ENCODE measurements around the gene STON1. TPM values are rescaled to one million over a fixed set of nuclear protein-coding genes. Genes with fewer than 3 reads are reported as not detected.
A peak's percentile ranks its signal among the peaks of the same experiment; 100 is the strongest.
"Not testable (repeated sequence)": the region's sequence is repeated elsewhere in the genome, so short reads cannot be mapped to it uniquely, and the experiment has no call there.

Gene STON1
- total and polyA plus RNA-seq, 2 donors, result 1.8 to 2.9 TPM

DNA sequence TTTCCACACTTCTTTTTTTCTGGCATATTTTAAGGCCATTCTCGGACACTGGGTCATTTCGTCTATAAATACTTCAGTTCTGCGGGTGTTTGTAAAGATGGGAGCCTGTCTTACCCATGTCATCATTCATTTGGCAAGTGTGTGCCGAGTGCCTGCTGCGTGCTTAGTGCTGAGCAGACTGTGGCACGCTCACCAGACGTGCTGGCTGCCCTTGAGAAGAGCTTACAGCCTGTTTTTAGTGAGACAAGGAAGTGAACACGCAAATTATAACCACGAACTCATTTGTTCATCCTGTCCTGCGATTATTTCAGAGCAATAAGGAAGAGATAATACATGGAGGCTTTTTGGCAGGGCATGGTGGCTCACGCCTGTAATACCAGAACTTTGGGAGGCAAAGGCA lies 10.4 kb upstream of the STON1 start:
- DNase-seq (ENCODE audit: low read depth in 6 of 9, low spot score in 9 of 9), result no peak
- Histone ChIP-seq H3K4me3 (ENCODE audit: low read length in 2 of 2) (no peak overlapping the region), H3K9me3 (ENCODE audit: control insufficient read depth in 2 of 2, insufficient read depth in 1 of 2, low read length in 1 of 2) (no peaks in the 10 kb centered on the region), H3K36me3 (ENCODE audit: control insufficient read depth in 2 of 2, insufficient read depth in 2 of 2, low read length in 1 of 2) (peaks cover 18 to 49% of the 10 kb centered on the region in 2 donors), H3K27me3 (ENCODE audit: control insufficient read depth in 2 of 2, insufficient read depth in 1 of 2, low read length in 1 of 2) (no peaks in the 10 kb centered on the region), H3K27ac (ENCODE audit: low read depth in 1 of 2, low read length in 1 of 2) (no peak overlapping the region), H3K4me1 (ENCODE audit: control insufficient read depth in 2 of 2, insufficient read depth in 2 of 2, low read length in 2 of 2) (no peaks in the 10 kb centered on the region)
- WGBS, result 83% methylated on average over 11 of the region's 11 CpGs

DNA sequence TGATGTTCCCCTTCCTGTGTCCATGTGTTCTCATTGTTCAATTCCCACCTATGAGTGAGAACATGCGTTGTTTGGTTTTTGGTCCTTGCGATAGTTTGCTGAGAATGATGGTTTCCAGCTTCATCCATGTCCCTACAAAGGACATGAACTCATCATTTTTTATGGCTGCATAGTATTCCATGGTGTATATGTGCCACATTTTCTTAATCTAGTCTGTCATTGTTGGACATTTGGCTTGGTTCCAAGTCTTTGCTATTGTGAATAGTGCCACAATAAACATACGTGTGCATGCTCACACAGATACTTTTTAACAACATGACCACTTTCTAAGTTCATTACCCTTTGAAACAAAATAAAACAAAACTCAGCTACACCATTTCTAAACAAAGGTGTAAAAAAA lies 5.2 kb upstream of the STON1 start:
- not testable (repeated sequence) for H3K4me3 ChIP-seq (ENCODE audit: low read length in 2 of 2); H3K9me3 ChIP-seq (ENCODE audit: control insufficient read depth in 2 of 2, insufficient read depth in 1 of 2, low read length in 1 of 2); H3K27ac ChIP-seq (ENCODE audit: low read depth in 1 of 2, low read length in 1 of 2); H3K27me3 ChIP-seq (ENCODE audit: control insufficient read depth in 2 of 2, insufficient read depth in 1 of 2, low read length in 1 of 2); DNase-seq (ENCODE audit: low read depth in 6 of 9, low spot score in 9 of 9); H3K4me1 ChIP-seq (ENCODE audit: control insufficient read depth in 2 of 2, insufficient read depth in 2 of 2, low read length in 2 of 2); H3K36me3 ChIP-seq (ENCODE audit: control insufficient read depth in 2 of 2, insufficient read depth in 2 of 2, low read length in 1 of 2)
- over 99% methylated on average over 3 of the region's 3 CpGs for WGBS

DNA sequence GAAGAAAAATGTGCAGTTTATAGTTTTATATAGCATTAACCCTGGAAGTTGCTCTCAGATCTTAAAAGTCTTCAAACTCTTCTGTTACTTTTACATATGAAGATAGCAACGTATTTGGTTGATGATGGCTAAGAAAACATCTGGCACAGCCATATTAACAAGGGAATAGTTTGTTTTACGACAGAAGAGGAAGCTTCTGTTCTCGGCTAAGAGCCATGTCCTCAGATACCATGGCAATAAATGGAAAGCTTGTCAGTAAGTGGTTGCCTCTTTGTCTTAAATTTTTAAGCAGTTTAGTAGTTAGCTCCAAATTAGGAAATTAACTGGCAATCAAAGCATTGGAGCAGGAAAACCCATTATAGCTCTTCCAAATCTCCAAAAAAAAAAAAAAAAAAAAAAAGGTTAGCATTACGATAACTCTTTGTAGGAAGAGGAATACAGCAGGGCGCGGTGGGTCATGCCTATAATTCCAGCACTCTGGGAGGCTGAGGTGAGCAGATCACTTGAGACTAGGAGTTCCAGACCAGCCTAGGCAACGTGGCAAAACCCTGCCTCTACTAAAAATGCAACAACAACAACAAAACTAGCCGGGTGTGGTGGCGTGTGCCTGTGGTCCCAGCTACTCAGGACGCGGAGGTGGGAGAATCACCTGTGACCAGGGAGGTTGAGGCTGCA lies 4.5 kb upstream of the STON1 start:
- DNase-seq (ENCODE audit: low read depth in 6 of 9, low spot score in 9 of 9), result no peak
- no peak overlapping the region for H3K4me3 ChIP-seq (ENCODE audit: low read length in 2 of 2)
- WGBS, result 95% methylated on average over 11 of the region's 11 CpGs

DNA sequence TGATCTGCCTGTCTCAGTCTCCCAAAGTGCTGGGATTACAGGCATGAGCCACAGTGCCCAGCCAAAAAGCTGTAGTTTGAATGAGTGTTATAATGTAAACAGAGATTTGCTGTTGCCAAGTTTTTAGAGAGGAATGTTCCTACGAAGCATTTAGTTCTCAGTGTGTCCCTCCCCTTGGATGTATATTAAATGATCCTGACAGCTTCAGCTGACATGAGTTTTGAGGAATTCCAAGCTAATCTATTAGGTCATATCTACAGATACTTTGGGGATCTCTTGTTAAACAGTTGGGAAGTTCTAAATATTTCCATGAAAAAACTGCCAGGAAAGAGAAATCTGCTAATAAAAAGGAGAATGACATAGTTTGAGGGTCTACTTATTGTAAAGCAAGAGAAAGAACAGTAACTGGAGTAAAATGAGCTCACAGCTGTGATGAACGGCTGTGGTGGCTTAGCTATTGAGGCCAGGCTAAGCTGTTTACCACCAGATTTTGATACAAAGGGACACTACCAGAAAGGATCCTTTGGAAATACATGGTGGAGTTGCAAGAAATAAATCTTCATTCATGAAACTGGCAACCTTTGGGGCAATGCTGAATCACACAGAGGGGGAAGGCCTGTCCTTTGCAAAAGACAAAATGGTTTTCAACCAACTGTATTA lies 2.6 kb upstream of the STON1 start:
- WGBS, result 93% methylated on average over 2 of the region's 2 CpGs
- H3K4me3 ChIP-seq (ENCODE audit: low read length in 2 of 2), result no peak overlapping the region
- H3K9me3 ChIP-seq (ENCODE audit: control insufficient read depth in 2 of 2, insufficient read depth in 1 of 2, low read length in 1 of 2), result no peaks in the 10 kb centered on the region
- no peak for DNase-seq (ENCODE audit: low read depth in 6 of 9, low spot score in 9 of 9)
- H3K4me1 ChIP-seq (ENCODE audit: control insufficient read depth in 2 of 2, insufficient read depth in 2 of 2, low read length in 2 of 2), result peaks cover 0 to 16% of the 10 kb centered on the region in 2 donors
- no peaks in the 10 kb centered on the region for H3K36me3 ChIP-seq (ENCODE audit: control insufficient read depth in 2 of 2, insufficient read depth in 2 of 2, low read length in 1 of 2)
- peaks cover 0 to 19% of the 10 kb centered on the region in 2 donors for H3K27me3 ChIP-seq (ENCODE audit: control insufficient read depth in 2 of 2, insufficient read depth in 1 of 2, low read length in 1 of 2)
- no peak overlapping the region for H3K27ac ChIP-seq (ENCODE audit: low read depth in 1 of 2, low read length in 1 of 2)

More for the DNA sequence above, 4.5 kb upstream of the STON1 start:
- Histone ChIP-seq H3K9me3 (ENCODE audit: control insufficient read depth in 2 of 2, insufficient read depth in 1 of 2, low read length in 1 of 2) (no peaks in the 10 kb centered on the region), H3K27ac (ENCODE audit: low read depth in 1 of 2, low read length in 1 of 2) (no peak overlapping the region), H3K27me3 (ENCODE audit: control insufficient read depth in 2 of 2, insufficient read depth in 1 of 2, low read length in 1 of 2) (peaks cover 0 to 7% of the 10 kb centered on the region in 2 donors), H3K36me3 (ENCODE audit: control insufficient read depth in 2 of 2, insufficient read depth in 2 of 2, low read length in 1 of 2) (peaks cover 3 to 5% of the 10 kb centered on the region in 2 donors), H3K4me1 (ENCODE audit: control insufficient read depth in 2 of 2, insufficient read depth in 2 of 2, low read length in 2 of 2) (peaks cover 0 to 7% of the 10 kb centered on the region in 2 donors)

DNA sequence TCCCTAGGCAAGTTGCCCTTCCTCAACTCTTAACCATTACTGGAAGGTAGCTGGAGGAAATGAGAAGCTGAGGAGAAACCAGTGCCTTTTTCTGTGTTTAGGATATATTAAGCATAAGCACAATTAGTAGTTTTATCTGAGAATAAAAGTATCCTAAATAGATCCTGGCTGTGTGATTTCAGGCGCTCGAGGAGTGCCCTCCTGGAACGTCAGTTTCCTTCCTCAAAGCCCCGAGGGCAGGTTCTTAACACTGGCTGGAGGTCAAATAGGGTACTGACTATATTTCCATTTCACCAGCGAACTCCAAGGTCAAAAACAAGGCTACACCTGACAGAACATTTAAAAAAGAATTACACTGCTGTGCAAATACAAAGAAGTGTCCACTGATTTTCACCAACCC lies 1.5 kb upstream of the STON1 start:
- 91% methylated on average over 5 of the region's 5 CpGs for WGBS
- peaks cover 0 to 19% of the 10 kb centered on the region in 2 donors for H3K27me3 ChIP-seq (ENCODE audit: control insufficient read depth in 2 of 2, insufficient read depth in 1 of 2, low read length in 1 of 2)
- H3K9me3 ChIP-seq (ENCODE audit: control insufficient read depth in 2 of 2, insufficient read depth in 1 of 2, low read length in 1 of 2), result no peaks in the 10 kb centered on the region

DNA sequence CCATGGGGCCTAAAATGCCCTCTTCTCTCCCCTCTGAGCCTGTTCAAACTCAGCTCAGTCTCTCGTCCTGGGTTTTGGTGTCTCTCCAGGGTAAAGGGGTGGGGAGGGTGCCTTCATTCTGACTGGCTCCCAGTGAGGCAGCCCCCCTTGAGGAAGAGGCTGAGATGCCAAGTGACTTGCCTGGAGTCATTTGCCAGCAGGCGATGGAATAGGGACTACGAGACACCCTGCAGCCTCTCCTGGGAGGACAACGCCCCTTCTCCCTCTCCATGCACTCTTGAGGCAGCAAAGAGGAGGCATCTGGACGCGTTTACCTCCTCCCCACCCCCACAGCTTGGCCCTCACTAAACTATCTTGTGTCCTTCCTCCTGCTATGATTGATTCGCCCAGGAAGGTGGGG lies 760 bp upstream of the STON1 start:
- no peak overlapping the region for H3K4me3 ChIP-seq (ENCODE audit: low read length in 2 of 2)

More for the DNA sequence above, 1.5 kb upstream of the STON1 start:
- H3K4me3 ChIP-seq (ENCODE audit: low read length in 2 of 2), result no peak overlapping the region
- H3K27ac ChIP-seq (ENCODE audit: low read depth in 1 of 2, low read length in 1 of 2), result no peak overlapping the region
- peaks cover 0 to 16% of the 10 kb centered on the region in 2 donors for H3K4me1 ChIP-seq (ENCODE audit: control insufficient read depth in 2 of 2, insufficient read depth in 2 of 2, low read length in 2 of 2)
- H3K36me3 ChIP-seq (ENCODE audit: control insufficient read depth in 2 of 2, insufficient read depth in 2 of 2, low read length in 1 of 2), result no peaks in the 10 kb centered on the region
- DNase-seq (ENCODE audit: low read depth in 6 of 9, low spot score in 9 of 9), result no peak

DNA sequence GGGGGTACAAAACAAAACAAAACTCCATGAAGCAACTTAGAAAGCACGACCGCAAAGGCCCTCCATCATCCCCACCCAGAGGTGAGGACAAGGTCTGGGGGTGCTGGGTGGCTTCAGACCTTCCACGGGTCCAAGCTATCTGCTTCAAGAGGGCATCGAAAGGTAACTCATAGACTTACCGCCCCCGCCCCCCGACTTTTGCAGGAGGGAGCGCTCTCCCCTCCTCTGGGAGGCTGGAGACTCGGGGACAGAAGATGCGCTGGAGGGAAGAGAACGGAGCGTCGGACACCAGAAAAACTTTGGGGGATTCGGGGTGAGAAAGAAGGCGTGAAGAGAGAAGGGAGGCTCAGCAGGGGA lies 300 bp upstream of the STON1 start:
- Histone ChIP-seq H3K27ac (ENCODE audit: low read depth in 1 of 2, low read length in 1 of 2) (no peak overlapping the region), H3K36me3 (ENCODE audit: control insufficient read depth in 2 of 2, insufficient read depth in 2 of 2, low read length in 1 of 2) (no peaks in the 10 kb centered on the region), H3K27me3 (ENCODE audit: control insufficient read depth in 2 of 2, insufficient read depth in 1 of 2, low read length in 1 of 2) (peaks cover 0 to 19% of the 10 kb centered on the region in 2 donors), H3K9me3 (ENCODE audit: control insufficient read depth in 2 of 2, insufficient read depth in 1 of 2, low read length in 1 of 2) (no peaks in the 10 kb centered on the region), H3K4me1 (ENCODE audit: control insufficient read depth in 2 of 2, insufficient read depth in 2 of 2, low read length in 2 of 2) (peaks cover 0 to 16% of the 10 kb centered on the region in 2 donors), H3K4me3 (ENCODE audit: low read length in 2 of 2) (peak overlapping the region; percentile 51 to 87)
- whole genome bisulfite sequencing, result 5% methylated on average over 15 of the region's 15 CpGs
- no peak for DNase-seq (ENCODE audit: low read depth in 6 of 9, low spot score in 9 of 9)

More for the DNA sequence above, 760 bp upstream of the STON1 start:
- peaks cover 0 to 16% of the 10 kb centered on the region in 2 donors for H3K4me1 ChIP-seq (ENCODE audit: control insufficient read depth in 2 of 2, insufficient read depth in 2 of 2, low read length in 2 of 2)
- H3K27me3 ChIP-seq (ENCODE audit: control insufficient read depth in 2 of 2, insufficient read depth in 1 of 2, low read length in 1 of 2), result peaks cover 0 to 19% of the 10 kb centered on the region in 2 donors
- DNase-seq (ENCODE audit: low read depth in 6 of 9, low spot score in 9 of 9), result no peak
- 75% methylated on average over 7 of the region's 7 CpGs for WGBS
- no peaks in the 10 kb centered on the region for H3K36me3 ChIP-seq (ENCODE audit: control insufficient read depth in 2 of 2, insufficient read depth in 2 of 2, low read length in 1 of 2)
- no peak overlapping the region for H3K27ac ChIP-seq (ENCODE audit: low read depth in 1 of 2, low read length in 1 of 2)
- H3K9me3 ChIP-seq (ENCODE audit: control insufficient read depth in 2 of 2, insufficient read depth in 1 of 2, low read length in 1 of 2), result no peaks in the 10 kb centered on the region

DNA sequence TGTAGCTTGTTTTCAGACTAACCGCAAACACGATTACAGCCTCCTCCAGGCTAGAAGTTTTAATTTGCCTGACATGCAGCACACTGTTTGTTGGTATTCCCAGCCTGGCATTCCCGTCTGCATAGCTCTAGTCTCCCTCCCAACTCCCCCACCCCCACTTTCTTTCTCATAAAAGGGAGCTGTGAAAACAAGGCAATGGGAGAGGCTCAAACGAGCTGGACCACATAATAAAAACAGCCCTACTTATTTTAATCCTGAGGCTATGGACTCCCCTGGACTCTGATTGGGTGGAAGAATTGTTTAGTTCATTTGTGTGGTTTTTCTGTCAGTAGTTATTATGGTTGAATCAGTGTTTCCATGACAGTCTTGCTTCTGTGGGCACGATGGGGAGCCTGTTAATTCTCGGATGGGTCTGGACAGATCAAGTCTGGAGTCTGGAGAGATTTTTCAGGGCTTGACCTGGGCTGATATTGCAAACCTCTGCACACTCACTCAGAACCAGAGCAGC lies 1.2 kb downstream of the STON1 start:
- DNase-seq (ENCODE audit: low read depth in 6 of 9, low spot score in 9 of 9), result no peak
- Histone ChIP-seq H3K27me3 (ENCODE audit: control insufficient read depth in 2 of 2, insufficient read depth in 1 of 2, low read length in 1 of 2) (peaks cover 0 to 19% of the 10 kb centered on the region in 2 donors), H3K4me3 (ENCODE audit: low read length in 2 of 2) (no peak overlapping the region), H3K4me1 (ENCODE audit: control insufficient read depth in 2 of 2, insufficient read depth in 2 of 2, low read length in 2 of 2) (peaks cover 0 to 16% of the 10 kb centered on the region in 2 donors), H3K36me3 (ENCODE audit: control insufficient read depth in 2 of 2, insufficient read depth in 2 of 2, low read length in 1 of 2) (no peaks in the 10 kb centered on the region), H3K9me3 (ENCODE audit: control insufficient read depth in 2 of 2, insufficient read depth in 1 of 2, low read length in 1 of 2) (no peaks in the 10 kb centered on the region), H3K27ac (ENCODE audit: low read depth in 1 of 2, low read length in 1 of 2) (no peak overlapping the region)
- 59% methylated on average over 6 of the region's 6 CpGs for WGBS

DNA sequence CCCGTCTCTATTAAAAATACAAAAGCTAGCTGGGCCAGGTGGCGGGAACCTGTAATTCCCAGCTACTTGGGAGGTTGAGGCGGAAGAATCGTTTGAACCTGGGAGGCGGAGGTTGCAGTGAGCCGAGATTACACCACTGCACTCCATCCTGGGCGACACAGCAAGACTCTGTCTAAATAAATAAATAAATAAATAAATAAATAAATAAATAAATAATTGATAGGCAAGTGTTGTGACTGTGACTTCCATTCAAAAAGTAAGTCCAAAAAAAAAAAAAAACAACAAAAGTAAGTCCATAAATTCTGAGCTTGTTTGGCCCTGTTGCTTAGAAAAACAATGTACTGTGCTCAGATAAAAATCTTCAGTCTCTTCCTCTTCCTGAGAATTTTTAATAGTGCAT lies 2.2 kb downstream of the STON1 start:
- no peak overlapping the region for H3K4me3 ChIP-seq (ENCODE audit: low read length in 2 of 2)
- no peaks in the 10 kb centered on the region for H3K9me3 ChIP-seq (ENCODE audit: control insufficient read depth in 2 of 2, insufficient read depth in 1 of 2, low read length in 1 of 2)
- H3K27ac ChIP-seq (ENCODE audit: low read depth in 1 of 2, low read length in 1 of 2), result no peak overlapping the region
- peaks cover 0 to 19% of the 10 kb centered on the region in 2 donors for H3K27me3 ChIP-seq (ENCODE audit: control insufficient read depth in 2 of 2, insufficient read depth in 1 of 2, low read length in 1 of 2)
- 98% methylated on average over 7 of the region's 7 CpGs for WGBS
- no peak for DNase-seq (ENCODE audit: low read depth in 6 of 9, low spot score in 9 of 9)
- no peaks in the 10 kb centered on the region for H3K36me3 ChIP-seq (ENCODE audit: control insufficient read depth in 2 of 2, insufficient read depth in 2 of 2, low read length in 1 of 2)
- peaks cover 0 to 16% of the 10 kb centered on the region in 2 donors for H3K4me1 ChIP-seq (ENCODE audit: control insufficient read depth in 2 of 2, insufficient read depth in 2 of 2, low read length in 2 of 2)
